ENCODE data around the gene CAST. TPM values are rescaled to one million over a fixed set of nuclear protein-coding genes. Genes with fewer than 3 reads are reported as not detected.

CAST gene
- total RNA-seq, 1 donor from 2014 or later, result 87.2 TPM

- Histone ChIP-seq H3K27me3 (ENCODE audit: control insufficient read depth in 3 of 3, insufficient read depth in 3 of 3, low read length in 3 of 3) (no peaks in the 10 kb centered on the region), H3K4me3 (ENCODE audit: low read length in 3 of 3) (peak overlapping the region in 1 of 3 donors; percentile 4), H3K36me3 (ENCODE audit: control insufficient read depth in 3 of 3, insufficient read depth in 3 of 3, low read length in 3 of 3) (no peaks in the 10 kb centered on the region), H3K27ac (ENCODE audit: low read depth, low read length) (no peak overlapping the region), H3K4me1 (ENCODE audit: control insufficient read depth in 3 of 3, insufficient read depth in 3 of 3, low read length in 3 of 3) (peaks cover 4 to 10% (median 10%) of the 10 kb centered on the region in 3 donors), H3K9me3 (ENCODE audit: control insufficient read depth in 3 of 3, low read length in 3 of 3) (no peaks in the 10 kb centered on the region), H3K9ac (ENCODE audit: low read depth in 1 of 3, low read length in 3 of 3) (no peak overlapping the region)
These were observed 154.8 kb downstream of the CAST start for GRCh38 chr5:96816991-96817390.

GRCh38 chr5:96817506-96817905, 155.3 kb downstream of the CAST start:
- Histone ChIP-seq H3K9ac (ENCODE audit: low read depth in 1 of 3, low read length in 3 of 3) (no peak overlapping the region), H3K36me3 (ENCODE audit: control insufficient read depth in 3 of 3, insufficient read depth in 3 of 3, low read length in 3 of 3) (no peaks in the 10 kb centered on the region), H3K27ac (ENCODE audit: low read depth, low read length) (no peak overlapping the region), H3K4me1 (ENCODE audit: control insufficient read depth in 3 of 3, insufficient read depth in 3 of 3, low read length in 3 of 3) (peaks cover 4 to 10% (median 10%) of the 10 kb centered on the region in 3 donors), H3K27me3 (ENCODE audit: control insufficient read depth in 3 of 3, insufficient read depth in 3 of 3, low read length in 3 of 3) (no peaks in the 10 kb centered on the region), H3K4me3 (ENCODE audit: low read length in 3 of 3) (no peak overlapping the region), H3K9me3 (ENCODE audit: control insufficient read depth in 3 of 3, low read length in 3 of 3) (no peaks in the 10 kb centered on the region)

- no peak overlapping the region for H3K9ac ChIP-seq (ENCODE audit: low read depth in 1 of 3, low read length in 3 of 3)
- H3K27ac ChIP-seq (ENCODE audit: low read depth, low read length), result no peak overlapping the region
- peaks cover 4 to 10% (median 10%) of the 10 kb centered on the region in 3 donors for H3K4me1 ChIP-seq (ENCODE audit: control insufficient read depth in 3 of 3, insufficient read depth in 3 of 3, low read length in 3 of 3)
- no peaks in the 10 kb centered on the region for H3K36me3 ChIP-seq (ENCODE audit: control insufficient read depth in 3 of 3, insufficient read depth in 3 of 3, low read length in 3 of 3)
- H3K4me3 ChIP-seq (ENCODE audit: low read length in 3 of 3), result no peak overlapping the region
- H3K27me3 ChIP-seq (ENCODE audit: control insufficient read depth in 3 of 3, insufficient read depth in 3 of 3, low read length in 3 of 3), result no peaks in the 10 kb centered on the region
- H3K9me3 ChIP-seq (ENCODE audit: control insufficient read depth in 3 of 3, low read length in 3 of 3), result no peaks in the 10 kb centered on the region
These were observed 156.1 kb downstream of the CAST start for GRCh38 chr5:96818125-96818788.

GRCh38 chr5:96819806-96820205, 157.6 kb downstream of the CAST start:
- peaks cover 4 to 10% (median 10%) of the 10 kb centered on the region in 3 donors for H3K4me1 ChIP-seq (ENCODE audit: control insufficient read depth in 3 of 3, insufficient read depth in 3 of 3, low read length in 3 of 3)
- H3K9ac ChIP-seq (ENCODE audit: low read depth in 1 of 3, low read length in 3 of 3), result no peak overlapping the region
- H3K36me3 ChIP-seq (ENCODE audit: control insufficient read depth in 3 of 3, insufficient read depth in 3 of 3, low read length in 3 of 3), result no peaks in the 10 kb centered on the region

GRCh38 chr5:96821260-96821916, 159.2 kb downstream of the CAST start:
- Histone ChIP-seq H3K27me3 (ENCODE audit: control insufficient read depth in 3 of 3, insufficient read depth in 3 of 3, low read length in 3 of 3) (peaks cover 0 to 3% (median 0%) of the 10 kb centered on the region in 3 donors), H3K36me3 (ENCODE audit: control insufficient read depth in 3 of 3, insufficient read depth in 3 of 3, low read length in 3 of 3) (no peaks in the 10 kb centered on the region), H3K9ac (ENCODE audit: low read depth in 1 of 3, low read length in 3 of 3) (no peak overlapping the region), H3K4me1 (ENCODE audit: control insufficient read depth in 3 of 3, insufficient read depth in 3 of 3, low read length in 3 of 3) (peaks cover 4 to 10% (median 8%) of the 10 kb centered on the region in 3 donors), H3K4me3 (ENCODE audit: low read length in 3 of 3) (no peak overlapping the region), H3K9me3 (ENCODE audit: control insufficient read depth in 3 of 3, low read length in 3 of 3) (no peaks in the 10 kb centered on the region), H3K27ac (ENCODE audit: low read depth, low read length) (no peak overlapping the region)

More at GRCh38 chr5:96819806-96820205, 157.6 kb downstream of the CAST start:
- Histone ChIP-seq H3K27me3 (ENCODE audit: control insufficient read depth in 3 of 3, insufficient read depth in 3 of 3, low read length in 3 of 3) (no peaks in the 10 kb centered on the region), H3K4me3 (ENCODE audit: low read length in 3 of 3) (no peak overlapping the region), H3K9me3 (ENCODE audit: control insufficient read depth in 3 of 3, low read length in 3 of 3) (no peaks in the 10 kb centered on the region), H3K27ac (ENCODE audit: low read depth, low read length) (no peak overlapping the region)

GRCh38 chr5:96822686-96823459, 160.7 kb downstream of the CAST start:
- no peaks in the 10 kb centered on the region for H3K9me3 ChIP-seq (ENCODE audit: control insufficient read depth in 3 of 3, low read length in 3 of 3)
- H3K27ac ChIP-seq (ENCODE audit: low read depth, low read length), result no peak overlapping the region
- H3K4me1 ChIP-seq (ENCODE audit: control insufficient read depth in 3 of 3, insufficient read depth in 3 of 3, low read length in 3 of 3), result no peaks in the 10 kb centered on the region
- no peak overlapping the region for H3K4me3 ChIP-seq (ENCODE audit: low read length in 3 of 3)
- peaks cover 0 to 4% (median 0%) of the 10 kb centered on the region in 3 donors for H3K27me3 ChIP-seq (ENCODE audit: control insufficient read depth in 3 of 3, insufficient read depth in 3 of 3, low read length in 3 of 3)
- no peaks in the 10 kb centered on the region for H3K36me3 ChIP-seq (ENCODE audit: control insufficient read depth in 3 of 3, insufficient read depth in 3 of 3, low read length in 3 of 3)
- H3K9ac ChIP-seq (ENCODE audit: low read depth in 1 of 3, low read length in 3 of 3), result no peak overlapping the region

- Histone ChIP-seq H3K9me3 (ENCODE audit: control insufficient read depth in 3 of 3, low read length in 3 of 3) (no peaks in the 10 kb centered on the region), H3K27me3 (ENCODE audit: control insufficient read depth in 3 of 3, insufficient read depth in 3 of 3, low read length in 3 of 3) (peaks cover 0 to 4% (median 0%) of the 10 kb centered on the region in 3 donors), H3K36me3 (ENCODE audit: control insufficient read depth in 3 of 3, insufficient read depth in 3 of 3, low read length in 3 of 3) (no peaks in the 10 kb centered on the region), H3K27ac (ENCODE audit: low read depth, low read length) (no peak overlapping the region), H3K4me1 (ENCODE audit: control insufficient read depth in 3 of 3, insufficient read depth in 3 of 3, low read length in 3 of 3) (no peaks in the 10 kb centered on the region), H3K9ac (ENCODE audit: low read depth in 1 of 3, low read length in 3 of 3) (no peak overlapping the region), H3K4me3 (ENCODE audit: low read length in 3 of 3) (no peak overlapping the region)
These were observed 161.8 kb downstream of the CAST start for GRCh38 chr5:96823900-96824380.

Other genes starting within 250 kb of the CAST start
- not detected for gene PCSK1, start 229.1 kb upstream of the CAST start, total RNA-seq
- 24.0 TPM for gene ERAP1, start 145.6 kb downstream of the CAST start, total RNA-seq
- 20.9 TPM for gene ERAP2, start 214.1 kb downstream of the CAST start, total RNA-seq

All from skeletal muscle tissue (tissue), 4 donors.